GM18526 (cell line): ENCODE data around the gene AKT1S1.

Experiments
- POLR2A ChIP-seq: IDR thresholded peaks from 3 replicates; pipeline ENCODE4 v1.6.1; 2011; ENCODE audit not compliant: insufficient read length; ENCODE audit errors: extremely low read depth

Gene AKT1S1

GRCh38 chr19:49866933-49867782 lies 10.0 kb downstream of the AKT1S1 start, which contains the start of gene PNKP:
TSS of gene PNKP (minus strand) at chr19:49867576. CDS start at chr19:49867204, 372 bp downstream.
- peak; percentile 81 for TF ChIP-seq POLR2A

GRCh38 chr19:49864890-49865289 lies 12.3 kb downstream of the AKT1S1 start:
- no peak for TF ChIP-seq POLR2A

- TF ChIP-seq POLR2A: no peak
Measured at GRCh38 chr19:49863935-49864320, 13.2 kb downstream of the AKT1S1 start.

- no peak for TF ChIP-seq POLR2A
Measured at GRCh38 chr19:49863254-49863934, 13.8 kb downstream of the AKT1S1 start.

- no peak for TF ChIP-seq POLR2A
Measured at GRCh38 chr19:49862391-49863253, 14.5 kb downstream of the AKT1S1 start.

GRCh38 chr19:49861541-49862378 lies 15.4 kb downstream of the AKT1S1 start:
- TF ChIP-seq POLR2A: no peak

- TF ChIP-seq POLR2A: no peak
Measured at GRCh38 chr19:49861107-49861506, 16.0 kb downstream of the AKT1S1 start.

- TF ChIP-seq POLR2A: no peak
Measured at GRCh38 chr19:49860336-49861102, 16.6 kb downstream of the AKT1S1 start.

- TF ChIP-seq POLR2A: no peak
Measured at GRCh38 chr19:49859682-49860335, 17.3 kb downstream of the AKT1S1 start.

GRCh38 chr19:49858088-49858985 lies 18.8 kb downstream of the AKT1S1 start:
- TF ChIP-seq POLR2A: no peak

GRCh38 chr19:49857838-49858087 lies 19.4 kb downstream of the AKT1S1 start:
- peak; percentile 4 for TF ChIP-seq POLR2A

GRCh38 chr19:49857061-49857837 lies 19.9 kb downstream of the AKT1S1 start:
- TF ChIP-seq POLR2A: peak; percentile 6

- no peak for TF ChIP-seq POLR2A
Measured at GRCh38 chr19:49856574-49857021, 20.6 kb downstream of the AKT1S1 start.
